Uterus (tissue), 2 donors: Measurements from ENCODE around the gene GDPD3.

Experiments
- POLR2A ChIP-seq, 2 donors: fragments of 450-650 bp; IDR thresholded peaks; one replicate each; pipeline ENCODE4 v1.6.1; 2016; ENCODE audit warnings: antibody characterized with exemption in 2 of 2, mild to moderate bottlenecking in 1 of 2, moderate library complexity in 1 of 2
- TF ChIP-seq, protein P1 (sequence below), 4 experiments: fragments of 200-600 bp in 2 of 4; fragments of 450-650 bp in 2 of 4; sonication (generic) in 2 of 4; IDR thresholded peaks; one replicate each; pipeline ENCODE4 v1.5.1; 2016 to 2019; ENCODE audit warnings: antibody characterized with exemption in 4 of 4, mild to moderate bottlenecking in 2 of 4, moderate library complexity in 1 of 4

DNA sequence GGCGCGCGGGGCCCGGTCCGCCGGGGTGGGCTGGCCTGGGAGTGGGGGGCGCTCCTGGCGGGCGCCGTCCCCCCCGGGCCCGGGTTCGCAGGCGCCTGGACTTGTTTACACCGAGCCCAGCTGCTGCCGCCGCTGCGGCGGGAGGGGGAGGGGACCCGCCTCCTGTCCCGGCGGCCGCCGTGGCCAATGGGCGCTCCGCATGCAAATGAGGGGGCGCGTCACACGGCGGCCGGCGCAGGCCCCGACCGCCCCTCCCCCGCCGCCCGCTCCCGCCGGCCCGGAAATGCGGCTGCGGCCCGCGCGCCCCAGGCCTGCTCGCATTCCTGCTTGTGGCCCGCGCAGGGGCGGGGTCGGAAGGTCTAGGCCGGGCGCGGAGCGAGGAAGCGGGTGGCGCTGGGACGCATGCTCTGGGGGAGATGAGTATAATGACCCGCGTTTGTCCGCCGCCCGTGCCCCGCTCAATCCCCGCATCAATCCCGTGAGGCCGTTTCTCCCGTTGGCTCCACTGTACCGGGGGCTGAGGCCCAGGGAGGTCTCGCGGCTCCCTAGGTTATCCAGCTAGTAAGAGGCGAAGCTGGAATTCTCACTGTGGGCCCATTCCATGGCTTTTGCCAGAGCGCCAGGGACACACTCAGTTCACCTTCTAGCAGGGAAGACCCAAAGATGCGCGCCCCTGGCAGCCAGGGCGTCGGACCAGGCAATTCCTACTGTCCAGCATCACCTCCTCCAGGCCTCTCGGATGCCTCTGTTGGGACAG, 17.1 kb downstream of the GDPD3 start, which contains the start of gene YPEL3:
- TF ChIP-seq, protein P1, sequence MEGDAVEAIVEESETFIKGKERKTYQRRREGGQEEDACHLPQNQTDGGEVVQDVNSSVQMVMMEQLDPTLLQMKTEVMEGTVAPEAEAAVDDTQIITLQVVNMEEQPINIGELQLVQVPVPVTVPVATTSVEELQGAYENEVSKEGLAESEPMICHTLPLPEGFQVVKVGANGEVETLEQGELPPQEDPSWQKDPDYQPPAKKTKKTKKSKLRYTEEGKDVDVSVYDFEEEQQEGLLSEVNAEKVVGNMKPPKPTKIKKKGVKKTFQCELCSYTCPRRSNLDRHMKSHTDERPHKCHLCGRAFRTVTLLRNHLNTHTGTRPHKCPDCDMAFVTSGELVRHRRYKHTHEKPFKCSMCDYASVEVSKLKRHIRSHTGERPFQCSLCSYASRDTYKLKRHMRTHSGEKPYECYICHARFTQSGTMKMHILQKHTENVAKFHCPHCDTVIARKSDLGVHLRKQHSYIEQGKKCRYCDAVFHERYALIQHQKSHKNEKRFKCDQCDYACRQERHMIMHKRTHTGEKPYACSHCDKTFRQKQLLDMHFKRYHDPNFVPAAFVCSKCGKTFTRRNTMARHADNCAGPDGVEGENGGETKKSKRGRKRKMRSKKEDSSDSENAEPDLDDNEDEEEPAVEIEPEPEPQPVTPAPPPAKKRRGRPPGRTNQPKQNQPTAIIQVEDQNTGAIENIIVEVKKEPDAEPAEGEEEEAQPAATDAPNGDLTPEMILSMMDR (IDR thresholded peaks at IDR 0.05) = no peak
- peak; percentile 81 to 97 for TF ChIP-seq POLR2A (IDR thresholded peaks at IDR 0.05)
